HPDE6-E6E7 (cell line): ENCODE measurements around the gene GALNT16.

Experiments
- DNase-seq: peaks from one replicate; pipeline ENCODE4 v3.0.0; 2011; ENCODE audit warnings: missing footprints; ENCODE audit errors: extremely low spot score

Gene GALNT16

GRCh38 chr14:69317102-69317755 is 57.3 kb downstream of the GALNT16 start:
- DNase-seq, result peak; percentile 56

GRCh38 chr14:69317780-69318179 is 57.8 kb downstream of the GALNT16 start:
- DNase-seq, result no peak

DNA sequence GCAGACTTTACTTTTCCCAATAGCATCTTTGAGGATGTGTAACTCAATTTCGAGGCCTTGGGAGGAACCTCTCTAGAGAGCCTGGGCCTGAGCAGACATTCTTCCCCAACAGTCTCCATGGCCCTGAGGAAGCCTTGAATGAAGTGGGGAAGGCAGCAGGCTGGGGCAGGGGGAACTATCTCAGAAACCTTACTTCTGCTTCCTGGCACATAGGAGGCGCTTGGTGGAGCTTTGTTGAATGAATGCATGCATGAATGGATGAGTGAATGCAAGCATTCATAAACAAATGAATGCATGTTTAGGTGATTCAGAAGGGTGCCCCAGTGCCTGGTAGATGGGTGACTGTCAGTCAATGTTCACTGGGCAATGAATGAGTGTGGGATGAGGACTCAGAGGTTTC is 58.3 kb downstream of the GALNT16 start:
- DNase-seq, result no peak

DNA sequence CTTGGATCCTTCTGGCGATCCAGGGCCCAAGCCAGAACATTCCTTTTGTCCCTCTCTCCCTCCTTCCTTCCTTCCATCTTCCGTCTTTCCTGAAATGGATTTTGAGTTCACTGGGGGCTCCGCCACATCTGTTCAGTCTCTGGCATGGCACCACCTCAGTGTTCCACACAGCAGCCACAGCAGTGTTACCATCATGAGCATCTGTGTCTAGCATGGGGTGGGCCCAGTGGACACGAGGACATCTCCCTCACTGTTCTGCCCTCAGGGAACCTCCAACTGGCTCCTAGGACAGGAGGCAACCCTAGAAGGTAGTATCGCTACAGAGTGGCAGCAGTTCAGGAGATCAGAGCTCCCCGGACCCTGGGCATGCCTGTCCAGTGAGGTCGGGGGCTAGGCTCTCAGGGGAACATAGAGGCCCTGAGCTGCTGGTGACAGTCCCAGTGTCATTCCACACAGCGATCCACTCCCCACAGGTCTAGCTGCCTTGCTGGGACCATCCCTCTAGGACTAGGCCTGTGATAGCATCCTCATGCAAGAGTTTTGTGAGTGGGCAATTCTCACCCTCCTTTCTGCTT is 59.0 kb downstream of the GALNT16 start:
- no peak for DNase-seq

DNA sequence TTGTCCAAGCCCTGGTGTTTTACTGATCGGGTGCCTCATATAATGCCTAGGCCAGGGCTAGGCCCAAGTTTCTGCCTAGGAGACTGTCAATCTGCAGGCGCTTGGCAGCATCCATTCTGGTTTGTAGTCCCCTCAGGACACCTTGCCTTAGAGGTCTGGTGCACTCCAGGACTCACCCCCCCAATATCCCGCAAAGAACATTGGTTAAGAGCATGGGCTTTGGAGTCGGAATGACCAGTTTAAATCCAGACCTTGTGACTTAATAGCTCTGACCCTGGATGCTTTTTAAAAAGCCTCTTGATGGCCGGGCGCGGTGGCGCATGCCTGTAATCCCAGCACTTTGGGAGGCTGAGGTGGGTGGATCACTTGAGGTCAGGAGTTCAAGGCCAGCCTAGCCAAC is 60.0 kb downstream of the GALNT16 start:
- DNase-seq, result no peak

GRCh38 chr14:69320581-69321365 is 60.8 kb downstream of the GALNT16 start:
- no peak for DNase-seq

DNA sequence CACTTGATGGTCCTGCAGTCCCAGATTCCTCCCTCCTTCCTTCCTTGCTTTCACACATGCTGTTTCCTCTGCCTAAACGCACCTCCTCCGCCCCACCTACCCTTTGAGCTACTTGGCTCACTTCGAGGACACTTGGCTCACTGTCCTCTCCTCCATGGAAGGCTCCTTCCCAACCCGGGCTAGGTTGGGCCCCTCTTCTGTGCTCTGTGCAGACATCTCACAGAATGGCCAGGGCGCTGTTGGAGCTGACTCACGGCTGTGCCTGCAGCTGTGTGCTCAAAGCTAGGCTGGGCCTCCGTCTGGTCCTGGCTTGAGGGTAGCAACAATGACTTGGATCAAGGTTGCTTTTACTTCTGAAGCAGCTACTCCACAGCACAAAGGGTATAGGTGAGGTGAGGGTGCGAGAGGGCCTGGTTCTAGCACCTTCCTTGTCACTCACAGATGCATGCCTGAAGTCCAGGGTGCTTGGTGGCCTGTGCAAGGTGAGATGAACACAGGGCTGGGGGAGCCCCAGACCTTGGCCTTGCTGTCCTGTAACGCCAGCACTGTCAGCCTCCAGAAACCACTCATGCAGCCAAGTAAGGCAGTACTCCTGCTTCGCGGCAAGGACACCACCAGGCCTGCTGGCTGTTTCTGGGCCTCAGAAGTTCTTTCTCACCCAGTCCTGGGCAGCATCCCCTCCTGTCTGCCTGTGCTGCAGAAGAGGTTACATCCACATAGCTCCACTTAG is 61.8 kb downstream of the GALNT16 start:
- DNase-seq, result no peak

DNA sequence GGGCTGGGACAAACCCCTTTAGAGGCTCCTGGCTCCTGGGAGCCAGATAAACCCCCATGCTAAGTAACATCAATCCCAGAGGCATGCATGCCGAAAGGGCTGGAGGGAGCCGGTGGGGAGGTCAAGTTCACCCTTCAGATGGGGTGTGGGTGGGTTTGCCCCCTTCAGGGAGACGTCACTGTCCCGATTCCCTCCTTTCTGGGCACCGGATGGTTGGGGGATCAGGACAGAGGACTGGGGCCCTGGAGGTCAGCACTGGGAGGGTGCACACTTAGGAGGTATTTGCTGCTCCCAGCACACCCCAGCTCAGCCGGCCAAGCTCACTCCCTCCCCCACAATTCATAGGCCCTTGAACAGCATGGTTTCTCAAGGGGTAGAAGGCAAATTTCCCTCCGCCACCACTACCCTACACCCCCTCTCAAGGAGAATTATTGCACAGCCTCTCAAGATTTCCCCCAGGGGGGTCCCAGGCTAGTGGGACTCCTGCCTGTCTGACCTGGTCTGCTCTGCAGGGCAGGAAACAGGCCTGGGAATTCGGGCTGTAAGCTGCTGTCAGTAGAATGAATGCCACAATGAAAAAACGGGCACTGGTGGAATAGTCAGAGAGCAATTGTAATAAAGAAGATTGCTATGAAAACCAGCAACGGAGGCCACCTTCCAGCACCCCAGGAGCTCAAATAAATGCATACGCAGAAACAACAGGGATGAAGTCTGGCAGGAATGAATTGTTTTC is 63.5 kb downstream of the GALNT16 start:
- DNase-seq, result no peak

- no peak for DNase-seq
Measured at GRCh38 chr14:69323999-69324282, 64.0 kb downstream of the GALNT16 start.

DNA sequence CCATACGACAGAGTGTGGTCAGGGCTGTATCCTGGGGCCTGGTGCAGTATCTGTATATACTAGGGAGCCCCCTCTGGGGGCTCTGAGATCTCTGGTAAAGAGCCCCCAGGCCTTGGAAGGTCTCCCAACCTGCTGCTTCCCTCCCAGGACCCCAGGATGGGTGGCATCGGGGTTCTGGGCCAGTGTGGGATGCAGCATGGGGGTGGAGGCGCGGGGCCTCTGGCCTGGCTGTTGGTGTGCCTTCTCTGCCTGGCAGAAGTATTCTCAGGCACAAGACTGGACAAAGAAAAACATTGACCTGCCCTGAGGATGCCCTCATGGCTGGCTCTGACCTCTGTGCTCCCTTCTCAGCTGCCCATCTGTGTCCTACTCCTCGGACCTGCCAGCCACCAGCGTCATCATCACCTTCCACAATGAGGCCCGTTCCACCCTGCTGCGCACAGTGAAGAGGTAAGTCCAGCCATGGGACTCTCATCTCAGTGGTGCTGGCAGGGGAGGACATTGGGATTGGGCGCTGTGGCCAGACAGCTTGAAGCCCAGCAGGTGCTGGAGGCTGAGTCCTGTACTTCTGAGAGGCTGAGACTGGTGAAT is 64.5 kb downstream of the GALNT16 start:
- DNase-seq, result no peak

DNA sequence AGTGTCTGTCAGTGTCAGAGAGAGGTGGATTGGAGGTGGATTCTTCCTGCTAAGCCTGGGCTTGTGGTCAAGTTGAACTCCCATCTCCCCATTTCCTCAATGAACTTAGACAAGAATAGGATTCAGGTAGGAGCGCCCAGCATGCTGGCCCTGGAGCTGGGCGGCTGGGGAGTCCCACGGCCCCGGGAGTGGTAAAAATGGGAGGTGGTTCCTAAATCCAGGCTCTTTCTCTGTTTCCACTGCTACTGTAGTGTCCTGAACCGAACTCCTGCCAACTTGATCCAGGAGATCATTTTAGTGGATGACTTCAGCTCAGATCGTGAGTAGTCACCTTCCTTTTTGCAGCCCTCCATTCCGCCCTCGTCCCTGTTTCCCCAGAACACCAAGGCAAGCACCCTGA is 65.1 kb downstream of the GALNT16 start:
- DNase-seq, result no peak

DNA sequence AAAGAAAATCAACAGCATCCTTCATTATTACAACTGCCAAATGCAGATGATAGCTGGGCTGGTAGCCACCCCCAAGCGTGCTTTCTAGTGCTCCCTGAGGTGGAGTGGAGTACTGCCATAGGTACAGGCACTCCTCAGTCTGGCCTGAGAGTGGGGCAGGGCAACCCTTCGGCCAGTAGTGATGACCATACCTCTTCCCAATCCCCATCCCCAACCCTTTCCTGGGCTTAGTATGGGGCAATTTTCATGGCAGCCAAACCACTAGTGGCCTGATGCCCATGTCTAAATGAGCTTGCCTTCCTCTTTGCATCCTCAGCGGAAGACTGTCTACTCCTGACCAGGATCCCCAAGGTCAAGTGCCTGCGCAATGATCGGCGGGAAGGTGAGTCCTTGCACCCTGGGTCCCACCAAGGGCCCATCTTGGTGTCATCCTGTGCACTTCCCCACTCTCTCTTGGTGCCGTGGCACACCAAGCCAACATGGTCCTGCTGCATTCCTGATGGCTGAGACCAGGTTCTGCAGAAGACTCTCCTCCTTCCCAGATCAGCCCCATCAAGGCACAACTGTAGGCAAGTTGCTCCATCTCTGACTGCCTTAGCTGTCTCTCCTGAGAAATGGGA is 65.8 kb downstream of the GALNT16 start:
- DNase-seq, result no peak

DNA sequence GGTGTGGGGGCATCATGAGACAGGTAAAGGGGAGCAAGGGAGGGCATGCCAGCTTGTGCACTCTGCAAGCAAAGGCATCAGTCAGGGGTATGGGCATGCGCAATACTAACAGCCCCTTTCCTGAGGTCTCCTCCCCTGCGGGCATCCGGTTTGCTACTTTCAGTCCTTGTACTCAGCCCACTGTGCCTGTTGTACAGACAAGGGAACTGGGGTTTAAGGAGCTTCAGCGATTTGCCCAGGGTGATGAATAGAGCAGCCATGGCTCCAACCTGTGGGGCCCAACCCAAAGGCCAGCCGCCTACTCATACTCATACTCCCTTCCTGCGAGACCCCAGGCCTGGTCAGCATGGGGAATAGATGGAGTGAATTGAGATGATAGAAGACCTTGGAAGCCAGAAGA is 66.7 kb downstream of the GALNT16 start:
- DNase-seq, result no peak

GRCh38 chr14:69327507-69327906 is 67.5 kb downstream of the GALNT16 start:
- DNase-seq, result no peak

GRCh38 chr14:69328317-69328716 is 68.4 kb downstream of the GALNT16 start:
- no peak for DNase-seq

DNA sequence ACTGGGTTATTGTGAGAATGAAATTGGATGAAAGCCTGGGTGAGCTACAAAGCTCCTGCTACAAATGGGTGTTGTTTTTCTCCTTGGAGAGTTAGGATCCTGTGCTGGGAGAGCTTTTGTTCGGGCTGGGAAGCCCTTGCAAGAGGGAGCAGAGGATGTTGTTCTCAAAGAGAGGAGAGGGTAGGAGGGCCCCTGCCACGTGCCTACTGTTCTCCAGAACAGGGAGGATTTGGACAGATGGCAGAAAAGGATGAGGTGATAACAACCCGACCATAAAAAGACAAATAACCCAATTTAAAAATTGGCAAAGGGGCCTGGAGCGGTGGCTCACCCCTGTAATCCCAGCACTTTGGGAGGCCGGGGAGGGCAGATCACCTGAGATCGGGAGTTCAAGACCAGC is 68.8 kb downstream of the GALNT16 start:
- DNase-seq, result no peak

DNA sequence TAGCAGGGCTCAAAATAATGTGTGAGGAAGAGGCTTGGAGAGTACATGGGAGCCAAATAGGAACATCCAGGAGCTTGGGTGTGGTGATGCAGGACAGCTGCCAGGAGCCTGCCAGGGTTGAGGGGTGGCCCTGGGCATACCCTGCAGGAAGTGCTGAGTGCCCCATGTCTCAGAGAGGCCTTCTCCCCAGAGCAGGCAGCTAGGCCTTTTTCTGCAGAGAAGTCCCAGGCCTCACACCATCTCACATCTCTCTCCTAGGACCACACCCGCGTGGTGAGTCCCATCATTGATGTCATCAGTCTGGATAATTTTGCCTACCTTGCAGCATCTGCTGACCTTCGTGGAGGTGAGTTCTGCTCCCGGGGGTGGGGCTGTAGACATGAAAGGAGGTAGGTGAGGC is 71.2 kb downstream of the GALNT16 start:
- no peak for DNase-seq

DNA sequence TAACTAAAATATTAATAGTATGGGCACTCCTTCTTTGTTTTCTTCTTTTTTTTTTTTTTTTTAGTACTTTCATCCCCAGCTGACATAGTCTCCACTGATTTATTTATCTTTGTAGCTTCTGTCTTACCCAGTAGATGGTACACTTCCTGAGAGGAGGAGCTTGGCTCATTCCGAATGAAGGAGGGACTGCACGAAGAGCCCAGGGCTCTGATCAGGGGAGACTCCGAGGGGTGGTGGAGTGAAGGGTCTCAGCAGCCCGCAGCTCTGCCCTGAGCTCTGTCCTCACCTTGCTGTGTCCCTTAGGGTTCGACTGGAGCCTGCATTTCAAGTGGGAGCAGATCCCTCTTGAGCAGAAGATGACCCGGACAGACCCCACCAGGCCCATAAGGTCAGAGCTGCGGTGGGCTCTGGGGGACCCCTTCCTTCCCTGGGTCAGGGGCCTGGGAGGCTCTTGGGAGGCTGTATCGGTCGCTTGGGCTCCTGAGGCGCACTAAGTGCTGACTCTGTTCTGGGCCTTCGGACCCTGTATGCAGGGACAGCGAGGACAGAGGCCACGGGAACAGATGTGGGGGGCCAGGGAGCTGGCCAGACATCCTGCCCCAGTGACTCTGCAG is 72.9 kb downstream of the GALNT16 start:
- DNase-seq, result no peak

DNA sequence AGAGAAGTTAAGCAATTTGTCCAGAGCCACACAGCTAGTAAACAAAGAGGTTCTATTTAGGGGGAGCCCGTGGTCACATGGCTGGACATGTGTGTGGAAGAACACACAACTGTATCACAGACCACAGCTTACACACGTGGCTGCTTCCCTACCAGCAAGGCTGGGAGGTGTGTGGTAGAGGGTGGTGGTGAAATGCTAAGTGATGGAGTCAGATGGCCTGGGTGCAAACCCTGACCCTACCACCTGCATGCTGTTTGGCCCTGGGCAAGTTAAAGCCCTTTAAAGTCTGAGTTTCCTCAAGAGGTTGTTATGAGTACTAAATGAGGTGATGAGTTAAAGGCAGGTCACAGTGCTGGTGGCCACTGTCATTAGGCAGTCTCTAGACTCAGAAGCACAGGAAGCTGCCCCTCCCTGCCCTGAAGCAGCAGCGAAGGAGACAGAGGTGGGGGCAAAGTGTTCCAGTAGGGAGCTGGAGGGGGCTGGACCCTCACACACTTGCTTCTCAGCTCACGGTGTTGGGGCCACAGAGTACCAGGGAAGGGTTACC is 73.9 kb downstream of the GALNT16 start:
- DNase-seq, result no peak

DNA sequence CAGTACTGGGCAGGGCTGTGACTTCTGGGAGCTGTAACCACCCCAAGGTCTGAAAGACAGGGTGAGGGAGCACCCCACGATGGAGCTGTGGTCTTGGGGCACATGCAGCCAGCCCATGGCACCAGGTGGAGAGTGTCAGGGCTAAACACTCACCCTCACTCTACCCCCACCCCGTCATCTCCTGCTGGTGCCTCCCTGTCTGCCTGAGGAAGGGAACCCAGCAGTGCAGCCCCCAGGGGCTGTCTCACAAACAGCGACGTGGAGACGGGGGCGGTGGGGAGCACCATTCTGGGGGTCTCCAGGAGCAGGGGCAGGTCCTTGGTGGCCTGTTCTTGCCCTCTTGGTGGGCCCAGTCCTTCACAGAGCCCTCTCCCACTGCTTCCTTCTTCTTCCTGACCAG is 74.6 kb downstream of the GALNT16 start:
- no peak for DNase-seq
